IPS-18c (cell line): Measurements from ENCODE around the gene ARHGAP22.

ENCODE experiments used
- H3K4me3 ChIP-seq: 2 replicates; pipeline ENCODE4 v1.7.0; 2013; ENCODE audit warnings: low read depth, mild to moderate bottlenecking, low read length, moderate library complexity; ENCODE audit not compliant: insufficient read depth
- H3K9me3 ChIP-seq: one replicate; pipeline ENCODE4 v1.6.1; 2013; ENCODE audit warnings: mild to moderate bottlenecking, low read length, moderate library complexity; ENCODE audit not compliant: control insufficient read depth, insufficient read depth

ARHGAP22 gene

DNA sequence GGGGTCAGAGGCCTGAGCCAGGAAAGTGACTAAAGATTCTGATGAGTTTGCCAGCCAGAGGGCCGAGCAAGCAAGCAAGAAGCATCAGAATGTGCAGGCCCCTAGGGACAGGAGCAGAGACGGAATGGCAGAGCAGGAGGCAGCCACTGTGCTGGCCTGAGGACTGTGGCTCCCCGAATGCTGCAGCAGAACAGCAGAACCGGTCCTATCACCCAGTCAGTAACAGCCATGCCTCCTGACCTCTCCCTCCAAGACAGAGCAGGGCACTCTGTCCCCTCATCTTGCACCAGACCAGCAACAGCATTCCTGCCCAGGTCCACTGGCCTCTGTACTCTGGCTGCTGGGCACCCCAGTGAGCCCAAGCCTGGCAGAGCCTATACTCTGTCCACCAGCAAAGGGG lies 85.9 kb downstream of the ARHGAP22 start:
- Histone ChIP-seq H3K9me3 (no peaks in the 10 kb centered on the region), H3K4me3 (no peak overlapping the region)

DNA sequence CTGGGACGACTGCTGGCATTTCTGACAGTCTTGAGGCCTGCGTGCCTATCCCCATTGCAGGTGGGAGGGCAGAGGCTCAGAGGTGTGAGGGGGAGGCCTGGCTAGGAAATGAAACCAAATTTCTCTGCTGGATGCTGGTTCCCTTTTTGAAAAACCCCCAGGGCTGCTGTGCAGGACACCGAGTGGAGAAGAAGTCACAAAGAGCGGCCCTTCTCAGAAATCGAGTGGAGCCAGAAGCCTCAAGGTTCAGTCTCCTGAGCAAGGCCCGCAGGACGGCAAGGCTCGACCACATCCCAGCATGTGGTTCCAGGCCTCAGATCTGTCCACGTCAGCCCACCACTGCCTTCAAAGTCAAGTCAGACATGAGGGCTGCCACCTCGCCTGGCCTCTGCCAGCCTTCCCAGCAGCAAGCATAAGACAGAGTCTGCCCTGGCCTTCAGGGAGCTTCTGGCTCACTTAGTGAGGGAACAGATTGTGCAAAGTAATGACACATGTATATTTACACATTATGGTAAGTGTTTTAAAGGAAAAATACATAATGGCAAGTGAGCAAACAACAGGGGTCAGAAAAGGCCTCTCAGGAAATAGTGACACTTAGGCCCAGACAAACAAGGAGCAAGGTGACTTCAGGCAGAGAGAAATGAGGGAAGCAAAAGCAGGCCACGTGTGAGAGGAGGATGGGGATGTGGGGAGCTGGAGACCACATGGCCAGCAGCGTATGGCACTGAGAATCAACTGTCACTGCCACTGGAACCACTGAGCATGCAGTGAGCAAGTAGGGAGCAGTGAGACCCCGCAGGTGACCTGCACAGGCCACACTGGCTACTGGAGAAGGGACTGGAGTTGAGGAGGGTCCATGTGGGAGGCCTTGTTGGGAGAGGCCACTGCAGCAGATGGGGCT lies 86.7 kb downstream of the ARHGAP22 start:
- no peak overlapping the region for H3K4me3 ChIP-seq
- no peaks in the 10 kb centered on the region for H3K9me3 ChIP-seq

DNA sequence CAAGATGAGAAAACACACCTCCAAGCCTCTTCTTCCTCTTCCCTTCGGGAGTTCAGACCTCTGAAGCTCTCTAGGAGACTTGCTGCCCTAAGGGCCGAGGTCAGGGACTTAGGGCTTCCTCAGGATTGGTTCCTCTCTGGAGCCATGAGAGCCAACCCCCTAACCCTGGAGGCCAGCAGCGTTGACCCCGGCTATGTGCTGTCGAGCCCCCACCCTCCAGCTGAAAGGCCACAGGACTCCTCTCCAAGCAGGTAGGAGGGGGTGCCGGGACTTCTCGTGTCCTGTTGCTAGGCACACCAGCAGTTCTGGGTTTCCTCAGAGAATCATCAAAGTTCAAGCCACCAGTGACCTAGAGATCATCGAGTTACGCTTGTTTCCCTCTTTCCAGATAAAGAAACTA lies 87.4 kb downstream of the ARHGAP22 start:
- no peak overlapping the region for H3K4me3 ChIP-seq

DNA sequence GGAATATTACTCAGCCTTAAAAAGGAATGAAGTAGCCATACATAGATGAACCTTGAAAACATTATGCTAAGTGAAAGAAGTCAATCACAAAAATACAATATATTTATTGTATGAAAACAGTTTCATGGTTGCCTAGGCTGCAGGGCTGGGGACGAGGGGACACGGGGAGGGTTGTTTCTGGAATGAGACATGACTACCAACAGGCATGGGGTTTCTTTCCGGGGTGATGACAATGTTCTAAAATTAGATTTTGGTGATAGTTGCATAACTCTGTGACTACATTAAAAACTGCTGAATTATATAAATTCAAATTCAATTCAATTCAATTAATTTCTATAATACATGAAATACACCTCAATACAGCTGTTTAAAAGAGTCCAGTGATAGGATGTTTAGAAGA lies 88.0 kb downstream of the ARHGAP22 start:
- H3K4me3 ChIP-seq, result no peak overlapping the region
- no peaks in the 10 kb centered on the region for H3K9me3 ChIP-seq

More for the DNA sequence above, 87.4 kb downstream of the ARHGAP22 start:
- H3K9me3 ChIP-seq, result no peaks in the 10 kb centered on the region

DNA sequence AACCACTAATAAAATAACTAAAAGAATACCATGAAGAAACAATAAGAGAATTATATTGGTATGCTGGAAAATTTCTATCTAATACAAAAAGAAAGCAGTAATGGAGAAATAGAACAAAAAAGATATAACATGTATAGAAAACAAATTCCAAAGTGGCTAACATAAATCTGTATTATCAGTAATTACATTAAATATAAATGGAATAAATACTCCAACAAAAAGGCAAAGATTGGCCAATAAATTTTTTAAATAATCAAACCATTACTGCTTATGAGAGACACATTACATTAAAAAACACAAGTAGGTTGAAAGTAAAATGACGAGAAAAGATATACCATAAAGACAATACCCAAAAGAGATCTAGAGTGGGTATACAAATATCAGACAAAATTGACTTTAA lies 90.0 kb downstream of the ARHGAP22 start:
- H3K9me3 ChIP-seq, result no peaks in the 10 kb centered on the region
- no peak overlapping the region for H3K4me3 ChIP-seq

DNA sequence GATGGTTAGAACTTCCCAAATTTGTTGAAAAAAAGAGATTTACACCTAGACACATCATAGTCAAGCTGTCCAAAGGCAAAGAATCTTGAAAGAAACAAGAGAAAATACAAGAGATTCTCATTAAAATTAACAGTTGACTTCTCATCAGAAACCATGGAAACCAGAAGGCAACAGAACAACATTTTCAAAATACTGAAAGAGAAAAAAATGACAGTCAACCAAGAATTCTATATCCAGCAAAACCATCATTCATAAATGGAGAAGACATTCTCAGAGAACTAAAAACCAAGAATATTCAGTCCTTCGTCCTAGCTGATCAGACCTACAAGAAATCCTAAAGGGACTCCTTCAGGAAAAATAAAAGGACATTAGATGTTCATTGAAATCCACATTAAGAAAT lies 90.6 kb downstream of the ARHGAP22 start:
- no peaks in the 10 kb centered on the region for H3K9me3 ChIP-seq
- no peak overlapping the region for H3K4me3 ChIP-seq

DNA sequence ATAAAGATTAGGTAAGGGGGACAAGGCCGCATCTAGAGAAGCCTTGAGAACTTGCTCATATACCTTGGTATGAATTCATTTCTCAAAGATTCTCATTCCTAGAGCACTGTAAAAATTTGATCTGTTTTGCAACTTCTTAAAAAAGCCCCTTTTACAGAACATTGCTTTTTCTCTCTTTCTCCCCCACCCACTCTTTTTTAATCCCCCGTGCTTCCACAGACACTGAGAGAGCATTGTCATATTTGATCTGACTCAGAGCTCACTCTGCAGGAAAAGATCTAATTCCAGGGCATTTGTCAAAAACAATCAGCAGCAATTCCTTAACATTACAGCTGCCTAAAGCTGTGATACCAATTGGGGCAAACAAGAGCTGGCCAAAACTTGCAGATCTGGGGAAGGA lies 92.0 kb downstream of the ARHGAP22 start:
- H3K9me3 ChIP-seq, result no peaks in the 10 kb centered on the region
- H3K4me3 ChIP-seq, result no peak overlapping the region

DNA sequence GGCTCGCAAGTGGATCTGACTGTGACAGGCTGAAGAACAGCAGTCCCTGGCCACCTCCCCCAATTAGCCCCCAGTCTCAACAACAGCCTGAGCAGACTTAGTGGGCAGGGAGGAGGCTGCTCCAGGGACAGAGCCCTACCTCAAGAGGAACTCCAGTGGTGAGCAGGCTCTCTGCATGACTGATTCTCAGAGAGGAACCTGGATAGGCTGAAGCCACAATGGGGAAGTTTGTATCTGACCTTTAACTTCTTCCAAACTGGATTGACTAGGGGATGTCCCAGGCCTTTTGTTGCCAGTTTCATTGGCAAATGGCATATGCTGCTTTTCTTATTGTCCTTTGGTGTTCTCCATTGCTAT lies 93.0 kb downstream of the ARHGAP22 start:
- Histone ChIP-seq H3K4me3 (no peak overlapping the region), H3K9me3 (no peaks in the 10 kb centered on the region)

DNA sequence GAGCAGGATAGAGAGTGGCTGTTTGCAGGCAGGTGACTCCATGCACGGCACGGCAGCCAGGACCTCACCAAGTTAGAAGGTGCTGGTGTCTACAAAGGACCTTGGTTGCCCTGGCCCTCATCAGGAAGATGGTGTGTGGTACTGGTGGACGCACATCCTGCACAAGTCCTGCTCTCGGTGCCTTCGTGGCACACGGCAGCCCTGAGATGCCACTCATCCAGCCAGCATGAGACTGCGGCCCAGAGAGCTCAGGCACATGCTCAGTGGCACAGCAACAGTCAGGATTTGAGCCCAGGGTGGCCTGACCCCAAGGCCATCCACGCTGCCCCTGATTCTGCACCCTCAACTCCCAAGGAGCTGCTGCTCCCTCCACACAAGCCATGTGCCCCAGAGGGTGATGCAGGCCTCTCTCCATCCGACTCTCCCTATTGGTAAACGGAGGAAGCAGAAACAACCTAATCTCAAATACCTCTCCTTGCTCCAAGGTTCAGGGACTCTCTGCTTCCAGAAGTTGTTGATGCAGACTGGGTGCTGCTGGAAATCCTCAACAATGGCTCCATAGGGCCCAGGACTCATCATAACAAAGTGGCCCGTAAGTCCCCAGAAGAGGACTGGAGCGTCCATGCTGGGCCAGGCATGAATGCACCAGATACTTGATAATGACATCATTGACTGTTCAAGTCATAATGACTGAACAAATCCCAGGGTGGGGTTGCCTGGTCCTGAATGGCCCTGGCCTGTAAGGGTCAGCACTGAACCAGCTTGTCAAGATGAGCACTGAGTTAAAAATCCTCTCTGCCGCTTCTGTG lies 93.6 kb downstream of the ARHGAP22 start:
- Histone ChIP-seq H3K9me3 (no peaks in the 10 kb centered on the region), H3K4me3 (no peak overlapping the region)

DNA sequence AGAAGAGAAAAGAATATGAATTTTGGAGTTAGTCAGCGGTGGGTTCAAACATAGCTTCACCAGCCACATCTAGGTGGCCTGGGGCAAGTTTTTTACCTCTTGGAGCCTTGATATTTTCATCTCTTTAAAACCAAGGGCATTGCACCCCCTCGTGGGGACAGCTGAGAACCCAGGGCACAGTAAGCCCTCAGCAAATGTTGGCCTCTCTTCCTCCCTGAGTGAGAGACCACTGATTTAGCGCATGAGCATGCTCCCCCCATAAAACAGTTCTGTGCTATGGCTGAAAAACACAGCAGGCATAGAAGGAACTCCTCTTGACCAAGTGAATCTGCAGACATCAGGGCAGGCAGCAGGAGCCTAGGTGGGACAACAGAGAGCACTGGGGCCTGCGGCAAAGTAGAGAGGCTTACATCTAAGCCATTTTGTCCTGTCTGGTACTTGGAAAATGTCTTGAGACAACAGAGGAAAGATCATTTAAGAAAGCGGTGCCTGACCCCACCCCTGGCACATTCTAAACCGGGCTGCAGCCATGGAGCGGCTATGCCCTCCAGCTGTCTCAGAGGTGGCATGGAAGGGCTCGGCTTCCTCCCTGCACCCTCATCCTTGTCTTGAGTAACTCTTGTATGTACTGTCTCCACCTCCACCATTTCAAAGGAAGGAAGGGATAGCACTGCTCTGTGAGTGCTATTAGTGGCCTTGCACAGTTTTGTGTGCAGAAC lies 94.7 kb downstream of the ARHGAP22 start:
- H3K4me3 ChIP-seq, result no peak overlapping the region

DNA sequence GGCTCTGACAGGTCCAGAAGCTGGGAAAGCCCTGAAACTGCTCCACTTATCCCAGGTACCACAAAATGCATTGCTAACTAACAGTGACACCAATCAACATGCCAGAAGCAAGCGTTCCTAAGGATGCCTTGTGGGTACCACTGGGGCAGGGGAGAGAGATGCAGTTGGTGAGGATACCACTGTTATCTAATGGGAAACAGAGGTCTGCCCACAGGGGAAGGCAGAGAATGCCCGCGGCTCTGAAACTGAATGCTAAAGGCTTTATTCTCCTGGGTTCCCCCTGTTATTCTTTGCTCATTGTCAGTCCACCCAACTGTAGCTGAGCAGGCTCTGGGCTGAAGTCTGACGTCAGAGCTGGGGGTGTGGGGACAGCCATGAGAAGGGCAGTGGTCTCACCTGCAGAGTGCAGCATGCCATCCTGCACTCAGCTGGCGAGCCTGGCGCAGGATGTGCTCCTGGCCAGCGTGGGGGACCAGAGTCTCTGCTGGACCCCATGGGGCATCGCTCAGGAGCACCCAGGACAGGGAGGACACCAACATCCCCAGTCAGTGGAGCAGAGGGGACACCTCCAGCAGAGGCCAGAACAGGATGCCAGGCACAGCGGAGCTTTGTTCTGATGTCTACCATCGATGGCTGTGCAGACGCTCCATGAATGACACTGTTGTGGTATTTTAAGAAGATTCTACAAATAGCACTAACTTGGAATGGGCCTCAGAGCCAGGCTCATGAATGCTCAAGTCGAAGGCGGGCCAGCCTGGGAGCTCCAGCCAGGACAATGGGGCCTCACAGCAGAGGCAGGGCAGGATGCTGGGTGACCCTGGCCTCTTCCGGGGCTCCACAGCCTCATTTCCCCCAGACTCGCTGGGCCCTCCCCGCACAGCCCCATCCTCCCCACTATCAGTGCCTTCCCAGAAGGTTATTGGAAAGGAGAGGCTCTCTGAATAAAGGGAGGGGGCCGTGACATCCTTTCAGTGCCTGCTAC lies 95.8 kb downstream of the ARHGAP22 start:
- Histone ChIP-seq H3K9me3 (no peaks in the 10 kb centered on the region), H3K4me3 (no peak overlapping the region)

More for the DNA sequence above, 94.7 kb downstream of the ARHGAP22 start:
- no peaks in the 10 kb centered on the region for H3K9me3 ChIP-seq

DNA sequence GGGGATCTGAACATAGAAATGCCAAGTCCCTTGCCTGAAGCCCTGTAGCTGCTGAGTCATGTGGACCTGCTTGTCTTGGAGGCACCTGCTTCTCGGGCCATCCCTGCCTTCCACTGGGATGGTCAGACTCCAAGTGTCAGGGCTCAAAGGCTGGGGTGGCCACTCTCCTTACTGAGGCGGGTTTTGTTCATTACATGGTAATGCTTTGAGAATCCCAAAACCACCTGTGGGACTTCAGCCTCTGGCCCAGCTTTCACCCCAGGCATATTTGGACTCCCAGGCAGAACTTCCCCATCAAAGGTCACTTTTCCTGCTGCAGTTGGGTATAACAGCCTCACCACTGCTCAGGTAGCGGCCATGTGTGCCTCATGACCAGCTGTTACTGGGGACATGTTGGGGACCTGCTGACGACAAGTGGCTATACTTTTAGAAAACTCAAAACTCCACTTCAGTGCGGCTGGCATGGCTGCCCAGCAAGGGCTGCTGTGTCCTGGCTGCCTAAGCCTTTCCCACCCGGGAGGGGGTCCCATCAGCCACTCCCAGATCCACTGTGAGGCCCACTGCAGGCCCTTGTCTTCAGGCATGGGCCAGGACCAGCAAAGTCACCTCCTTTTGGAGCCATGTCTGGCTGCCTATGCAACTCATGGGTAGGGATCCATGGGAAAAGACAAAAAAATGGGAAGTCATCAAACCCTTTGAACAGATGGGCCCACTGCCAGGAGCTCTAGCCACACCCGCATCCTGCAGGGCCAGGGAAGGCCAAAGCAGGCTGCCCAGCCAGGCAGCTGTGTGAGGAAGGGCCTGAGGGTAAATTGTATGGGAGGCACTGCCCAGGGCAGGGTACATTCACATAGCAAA lies 96.7 kb downstream of the ARHGAP22 start:
- H3K9me3 ChIP-seq, result no peaks in the 10 kb centered on the region
- no peak overlapping the region for H3K4me3 ChIP-seq

DNA sequence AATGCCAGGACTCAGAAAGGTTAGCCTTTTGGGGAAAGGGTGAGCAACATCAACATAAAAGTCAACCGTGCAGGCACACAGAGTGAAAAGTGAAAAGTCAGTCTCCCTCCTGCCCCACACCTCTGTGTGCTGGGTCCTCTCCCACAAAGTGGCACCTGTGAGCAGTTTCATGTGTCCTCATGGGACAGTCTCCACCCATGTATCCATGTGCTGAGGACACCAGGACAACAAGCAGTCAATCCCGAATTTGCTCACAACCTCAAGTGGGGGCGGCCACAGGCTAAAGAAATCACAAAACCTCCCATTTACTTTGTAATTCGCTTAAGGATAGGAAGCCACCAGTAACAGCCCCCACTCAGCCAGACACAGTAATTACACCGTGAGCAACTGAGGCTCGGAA lies 97.4 kb downstream of the ARHGAP22 start:
- Histone ChIP-seq H3K4me3 (no peak overlapping the region), H3K9me3 (no peaks in the 10 kb centered on the region)

DNA sequence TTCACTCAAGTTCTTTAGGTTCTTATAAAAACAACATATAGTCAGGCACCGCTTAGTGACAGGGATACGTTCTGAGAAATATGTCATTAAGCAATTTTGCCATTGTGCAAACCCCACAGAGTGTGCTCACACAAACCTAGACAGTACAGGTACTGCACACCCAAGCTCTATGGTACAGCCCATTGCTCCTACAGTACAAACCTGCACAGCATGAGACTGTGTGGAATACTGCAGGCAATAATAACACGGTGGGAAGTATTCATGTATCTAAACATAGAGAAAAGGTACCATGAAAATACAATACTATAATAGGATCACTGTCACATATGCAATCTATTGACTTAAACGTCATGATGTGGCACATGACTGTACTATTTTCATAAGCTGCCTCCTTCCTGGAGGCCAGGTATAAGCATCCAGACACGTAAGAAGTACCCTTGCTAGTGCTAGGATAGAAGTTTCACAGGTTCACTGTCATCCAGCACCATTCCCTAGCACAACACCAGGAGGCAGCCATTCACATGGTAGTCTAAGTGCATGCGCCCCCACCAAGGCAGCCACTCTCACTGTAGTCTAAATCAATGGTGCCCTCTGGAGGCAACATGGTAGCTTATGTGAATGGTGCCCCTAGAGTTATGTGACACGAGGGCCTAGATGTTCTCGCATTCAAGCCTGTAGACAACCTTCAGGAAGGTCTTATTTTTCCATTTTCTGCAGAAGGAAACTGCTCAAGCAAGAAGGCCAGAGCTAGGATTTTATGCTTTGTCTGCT lies 98.5 kb downstream of the ARHGAP22 start:
- no peaks in the 10 kb centered on the region for H3K9me3 ChIP-seq
- no peak overlapping the region for H3K4me3 ChIP-seq

DNA sequence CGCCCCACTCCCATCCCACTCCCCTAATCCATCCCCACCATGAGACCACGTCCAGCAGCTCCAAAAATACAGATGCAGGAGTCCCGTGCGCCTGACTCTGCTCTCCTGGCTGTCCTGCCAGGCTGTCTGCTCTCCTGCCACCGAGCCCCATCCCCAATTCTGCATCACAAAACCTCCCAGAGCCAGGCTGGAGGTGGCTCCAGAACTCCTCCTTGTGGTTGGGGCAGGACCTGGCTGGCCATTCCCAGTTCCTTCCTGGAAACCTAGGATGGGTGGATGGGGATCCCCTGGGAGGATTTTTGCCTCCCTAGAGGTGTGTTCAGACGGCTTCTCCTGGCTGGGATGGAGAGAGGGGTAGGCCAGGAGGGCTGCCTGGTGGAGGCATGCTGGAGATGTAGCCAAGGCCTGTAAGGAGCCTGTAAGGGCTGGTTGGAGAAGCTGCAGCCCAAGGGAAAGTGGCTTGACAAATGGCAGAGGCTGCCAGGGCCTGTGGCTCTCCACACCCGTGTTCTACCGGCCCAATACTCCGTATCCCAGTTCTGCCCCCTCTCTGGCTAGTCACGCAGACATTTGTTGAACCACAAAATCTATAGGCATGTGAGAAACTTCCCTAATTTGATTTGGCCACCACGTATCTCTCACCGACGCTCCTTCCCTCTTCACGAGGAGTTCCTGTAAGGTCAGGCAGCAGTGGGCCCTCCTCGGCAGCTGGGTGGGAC lies 99.3 kb downstream of the ARHGAP22 start:
- Histone ChIP-seq H3K9me3 (no peaks in the 10 kb centered on the region), H3K4me3 (no peak overlapping the region)
